ENCODE results near the gene FAM153A.
"Not testable (repeated sequence)": the region's sequence is repeated elsewhere in the genome, so short reads cannot be mapped to it uniquely, and the experiment has no call there.

DNA sequence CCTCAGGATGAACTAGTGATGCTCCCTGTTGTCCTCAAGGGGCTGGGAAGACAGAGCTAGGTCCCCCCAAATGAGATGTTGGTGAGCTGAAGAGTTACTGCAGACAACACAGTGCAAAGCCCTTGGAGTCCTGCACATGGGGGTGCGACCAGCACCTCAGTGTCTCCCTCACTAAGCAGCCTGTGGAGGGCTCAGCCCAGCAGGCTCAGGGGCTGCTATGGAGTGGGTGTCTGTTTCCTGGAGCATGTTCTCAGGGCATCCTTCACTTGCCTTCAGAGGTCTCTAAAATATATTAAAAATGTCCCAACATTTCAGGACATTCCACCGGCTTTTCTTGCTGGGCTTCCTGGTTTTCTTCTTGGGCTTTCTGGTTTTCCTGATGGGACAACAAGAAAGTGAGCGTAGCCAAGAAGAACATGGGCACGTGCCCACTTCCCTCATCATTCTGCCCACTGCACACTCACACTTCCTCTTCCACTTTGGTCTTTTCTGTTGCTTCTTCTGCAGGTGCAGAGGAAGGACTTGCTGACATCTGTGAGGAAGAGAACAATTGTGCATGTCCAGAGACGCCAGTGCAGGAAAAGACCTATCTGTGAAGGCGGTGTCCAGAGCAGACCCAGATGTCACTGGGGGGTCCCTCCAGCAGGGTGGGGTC, 58.7 kb downstream of the FAM153A start:
- TF ChIP-seq, protein P1, sequence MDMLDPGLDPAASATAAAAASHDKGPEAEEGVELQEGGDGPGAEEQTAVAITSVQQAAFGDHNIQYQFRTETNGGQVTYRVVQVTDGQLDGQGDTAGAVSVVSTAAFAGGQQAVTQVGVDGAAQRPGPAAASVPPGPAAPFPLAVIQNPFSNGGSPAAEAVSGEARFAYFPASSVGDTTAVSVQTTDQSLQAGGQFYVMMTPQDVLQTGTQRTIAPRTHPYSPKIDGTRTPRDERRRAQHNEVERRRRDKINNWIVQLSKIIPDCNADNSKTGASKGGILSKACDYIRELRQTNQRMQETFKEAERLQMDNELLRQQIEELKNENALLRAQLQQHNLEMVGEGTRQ (IDR thresholded peaks at IDR 0.05; ENCODE audit: low read depth, low read length): not testable (repeated sequence)
- TF ChIP-seq, protein P2, sequence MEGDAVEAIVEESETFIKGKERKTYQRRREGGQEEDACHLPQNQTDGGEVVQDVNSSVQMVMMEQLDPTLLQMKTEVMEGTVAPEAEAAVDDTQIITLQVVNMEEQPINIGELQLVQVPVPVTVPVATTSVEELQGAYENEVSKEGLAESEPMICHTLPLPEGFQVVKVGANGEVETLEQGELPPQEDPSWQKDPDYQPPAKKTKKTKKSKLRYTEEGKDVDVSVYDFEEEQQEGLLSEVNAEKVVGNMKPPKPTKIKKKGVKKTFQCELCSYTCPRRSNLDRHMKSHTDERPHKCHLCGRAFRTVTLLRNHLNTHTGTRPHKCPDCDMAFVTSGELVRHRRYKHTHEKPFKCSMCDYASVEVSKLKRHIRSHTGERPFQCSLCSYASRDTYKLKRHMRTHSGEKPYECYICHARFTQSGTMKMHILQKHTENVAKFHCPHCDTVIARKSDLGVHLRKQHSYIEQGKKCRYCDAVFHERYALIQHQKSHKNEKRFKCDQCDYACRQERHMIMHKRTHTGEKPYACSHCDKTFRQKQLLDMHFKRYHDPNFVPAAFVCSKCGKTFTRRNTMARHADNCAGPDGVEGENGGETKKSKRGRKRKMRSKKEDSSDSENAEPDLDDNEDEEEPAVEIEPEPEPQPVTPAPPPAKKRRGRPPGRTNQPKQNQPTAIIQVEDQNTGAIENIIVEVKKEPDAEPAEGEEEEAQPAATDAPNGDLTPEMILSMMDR (conservative IDR thresholded peaks at IDR 0.05; ENCODE audit: low read depth, low read length): not testable (repeated sequence)
- not testable (repeated sequence) for TF ChIP-seq POLR2A (IDR thresholded peaks at IDR 0.05; ENCODE audit: low read depth, low read length); RAD21 (IDR thresholded peaks at IDR 0.05; ENCODE audit: low read length); MXI1 (IDR thresholded peaks at IDR 0.05; ENCODE audit: borderline replicate concordance, low read depth, low read length)

Measured in IMR-90 (cell line).